Measurements from ENCODE around the gene COL5A1.

Gene COL5A1

GRCh38 chr9:134782921-134783698, 141.5 kb downstream of the COL5A1 start:
- in situ Hi-C loops (cut with MboI; ENCODE audit: low sequenced_read_pairs), result loop anchor here (5.0 kb wide), 1 partner anchor 199 kb away; no protein-coding TSS in a partner anchor

GRCh38 chr9:134783699-134784039, 142.1 kb downstream of the COL5A1 start:
- in situ Hi-C loops (cut with MboI; ENCODE audit: low sequenced_read_pairs), result loop anchor here (5.0 kb wide), 1 partner anchor 199 kb away; no protein-coding TSS in a partner anchor

GRCh38 chr9:134784577-134785305, 143.1 kb downstream of the COL5A1 start:
- in situ Hi-C loops (cut with MboI; ENCODE audit: low sequenced_read_pairs), result loop anchor here (5.0 kb wide), 1 partner anchor 198 kb away; no protein-coding TSS in a partner anchor

- in situ Hi-C loops (cut with MboI; ENCODE audit: low sequenced_read_pairs), result no loop called here
Observed at GRCh38 chr9:134785325-134786108, 143.9 kb downstream of the COL5A1 start.

- in situ Hi-C loops (cut with MboI; ENCODE audit: low sequenced_read_pairs), result no loop called here
Observed at GRCh38 chr9:134787601-134788531, 146.3 kb downstream of the COL5A1 start.

- in situ Hi-C loops (cut with MboI; ENCODE audit: low sequenced_read_pairs), result no loop called here
Observed at GRCh38 chr9:134789168-134789567, 147.6 kb downstream of the COL5A1 start.

GRCh38 chr9:134791009-134791408, 149.4 kb downstream of the COL5A1 start:
- in situ Hi-C loops (cut with MboI; ENCODE audit: low sequenced_read_pairs), result no loop called here

GRCh38 chr9:134792627-134793026, 151.0 kb downstream of the COL5A1 start:
- in situ Hi-C loops (cut with MboI; ENCODE audit: low sequenced_read_pairs), result no loop called here

- in situ Hi-C loops (cut with MboI; ENCODE audit: low sequenced_read_pairs), result no loop called here
Observed at GRCh38 chr9:134793288-134794188, 151.9 kb downstream of the COL5A1 start.

- in situ Hi-C loops (cut with MboI; ENCODE audit: low sequenced_read_pairs), result no loop called here
Observed at GRCh38 chr9:134794663-134795370, 153.2 kb downstream of the COL5A1 start.

GRCh38 chr9:134795446-134795845, 153.8 kb downstream of the COL5A1 start:
- in situ Hi-C loops (cut with MboI; ENCODE audit: low sequenced_read_pairs), result no loop called here

- in situ Hi-C loops (cut with MboI; ENCODE audit: low sequenced_read_pairs), result no loop called here
Observed at GRCh38 chr9:134796882-134797281, 155.3 kb downstream of the COL5A1 start.

GRCh38 chr9:134800791-134801339, 159.3 kb downstream of the COL5A1 start:
- in situ Hi-C loops (cut with MboI; ENCODE audit: low sequenced_read_pairs), result no loop called here

GRCh38 chr9:134802216-134802795, 160.7 kb downstream of the COL5A1 start:
- in situ Hi-C loops (cut with MboI; ENCODE audit: low sequenced_read_pairs), result no loop called here

- in situ Hi-C loops (cut with MboI; ENCODE audit: low sequenced_read_pairs), result no loop called here
Observed at GRCh38 chr9:134804871-134805270, 163.3 kb downstream of the COL5A1 start.

GRCh38 chr9:134807716-134808446, 166.3 kb downstream of the COL5A1 start:
- in situ Hi-C loops (cut with MboI; ENCODE audit: low sequenced_read_pairs), result no loop called here

- in situ Hi-C loops (cut with MboI; ENCODE audit: low sequenced_read_pairs), result no loop called here
Observed at GRCh38 chr9:134808447-134808792, 166.8 kb downstream of the COL5A1 start.

Data from HL-60/S4 (cell line).